DMS153 (cell line): Measurements from ENCODE around the gene ID2.

Experiments used
- DNase-seq: peaks from one replicate; lab custom pipeline; 2025; lab: John Stamatoyannopoulos, UW

ID2 gene

GRCh38 chr2:8648441-8649213 lies 33.2 kb upstream of the ID2 start:
- no peak for DNase-seq

DNA sequence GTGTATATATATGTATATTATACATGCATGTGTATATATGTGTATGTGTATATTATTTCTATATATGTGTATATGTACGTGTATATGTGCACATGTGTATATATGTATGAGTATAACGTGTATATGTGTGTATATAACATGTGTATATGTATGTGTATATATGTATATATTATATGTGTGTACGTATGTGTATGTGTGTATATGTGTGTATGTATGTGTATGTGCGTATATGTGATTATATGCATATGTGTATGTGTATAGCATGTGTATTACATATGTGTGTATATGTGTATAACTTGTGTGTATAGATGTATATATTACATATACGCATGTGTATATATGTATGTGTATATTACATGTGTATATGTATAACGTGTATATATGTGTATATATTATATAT lies 32.1 kb upstream of the ID2 start:
- no peak for DNase-seq

- no peak for DNase-seq
Measured at GRCh38 chr2:8650256-8650655, 31.6 kb upstream of the ID2 start.

GRCh38 chr2:8652774-8653426 lies 29.0 kb upstream of the ID2 start:
- no peak for DNase-seq

- no peak for DNase-seq
Measured at GRCh38 chr2:8653485-8653884, 28.4 kb upstream of the ID2 start.

DNA sequence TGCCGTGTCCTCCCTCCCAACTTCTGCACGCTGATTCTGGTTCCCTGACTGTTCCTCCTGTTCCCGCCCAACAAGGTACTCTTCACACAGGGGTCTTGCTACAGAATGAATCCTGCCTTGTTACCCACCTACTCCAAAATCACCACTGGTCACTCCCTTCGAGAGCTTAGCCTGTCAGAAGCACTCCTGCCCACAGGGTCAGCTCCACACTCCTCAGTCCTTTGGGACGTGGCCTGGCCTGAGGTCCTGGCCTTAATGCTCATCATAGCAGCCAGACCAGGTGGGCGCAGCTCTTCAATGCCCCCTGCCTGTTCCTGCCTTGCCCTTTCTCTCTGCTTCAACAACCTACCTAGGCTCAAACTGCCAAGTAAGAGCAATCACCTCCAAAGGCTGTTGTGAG lies 27.8 kb upstream of the ID2 start:
- DNase-seq, result no peak

DNA sequence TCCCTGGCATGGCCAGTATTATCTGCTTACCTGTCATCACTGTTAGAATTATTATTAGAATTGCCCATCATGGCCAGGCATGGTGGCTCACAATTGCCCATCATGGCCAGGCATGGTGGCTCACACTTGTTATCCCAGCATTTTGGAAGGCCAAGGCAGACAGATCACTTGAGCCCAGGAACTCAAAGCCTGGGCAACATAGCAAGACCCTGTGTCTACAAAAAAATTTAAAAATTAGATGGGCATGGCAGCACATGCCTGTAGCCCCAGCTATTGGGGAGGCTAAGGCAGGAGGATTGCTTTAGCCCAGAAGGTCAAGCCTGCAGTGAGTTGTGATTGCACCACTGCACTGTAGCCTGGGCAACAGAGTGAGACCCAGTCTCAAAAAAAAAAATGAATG lies 27.4 kb upstream of the ID2 start:
- DNase-seq, result no peak

GRCh38 chr2:8656160-8656641 lies 25.7 kb upstream of the ID2 start:
- peak; percentile 49 for DNase-seq

DNA sequence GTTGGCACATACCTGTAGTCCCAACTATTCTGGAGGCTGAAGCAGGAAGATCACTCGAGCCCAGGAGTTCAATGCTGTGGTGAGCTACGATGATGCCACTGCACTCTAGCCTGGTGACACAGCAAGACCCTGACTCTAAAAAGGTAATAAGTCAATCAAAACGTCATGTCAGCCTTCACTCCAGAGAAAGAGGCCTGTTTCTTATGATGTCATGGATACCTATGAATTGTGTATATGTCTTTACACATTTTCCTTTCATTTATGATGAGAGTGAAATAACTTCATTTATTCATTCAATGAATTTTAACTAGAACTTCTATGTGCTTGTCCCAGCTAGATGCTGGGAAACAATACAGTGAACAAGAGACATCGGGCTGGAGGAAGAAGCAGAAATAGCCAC lies 25.0 kb upstream of the ID2 start:
- no peak for DNase-seq

DNA sequence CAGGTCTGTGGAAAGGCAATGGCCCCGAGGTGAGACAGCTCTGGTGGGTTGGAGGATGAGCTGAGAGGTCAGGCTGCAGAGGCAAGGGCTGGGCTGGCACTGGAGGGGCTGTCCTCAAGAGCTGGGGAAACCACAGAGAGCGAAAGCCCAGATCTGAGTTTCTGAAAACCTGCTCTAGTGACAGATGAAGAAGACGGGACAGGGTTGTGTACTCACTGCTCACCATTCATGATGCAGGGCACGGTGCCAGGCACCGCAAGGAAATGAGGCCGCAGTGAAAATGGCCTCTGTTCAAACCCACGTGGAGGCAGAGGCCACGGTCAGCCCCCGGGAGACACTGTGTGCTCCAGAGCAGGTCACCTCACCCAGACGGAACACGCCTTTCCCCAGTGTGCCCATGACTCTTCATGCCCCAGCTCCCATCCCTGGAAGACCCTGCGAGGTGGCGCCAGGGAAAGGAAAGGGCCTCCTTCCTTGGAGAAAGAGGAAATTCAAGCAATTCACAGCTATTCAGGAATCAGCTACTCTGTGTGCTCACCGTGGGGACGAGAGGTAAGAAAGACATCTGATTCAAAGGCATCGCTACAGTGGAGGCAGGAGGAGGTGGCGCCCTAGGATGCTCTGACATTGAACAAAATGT lies 24.3 kb upstream of the ID2 start:
- DNase-seq, result no peak

GRCh38 chr2:8658064-8658862 lies 23.6 kb upstream of the ID2 start:
- no peak for DNase-seq

GRCh38 chr2:8659092-8659734 lies 22.6 kb upstream of the ID2 start:
- peak; percentile 58 for DNase-seq

DNA sequence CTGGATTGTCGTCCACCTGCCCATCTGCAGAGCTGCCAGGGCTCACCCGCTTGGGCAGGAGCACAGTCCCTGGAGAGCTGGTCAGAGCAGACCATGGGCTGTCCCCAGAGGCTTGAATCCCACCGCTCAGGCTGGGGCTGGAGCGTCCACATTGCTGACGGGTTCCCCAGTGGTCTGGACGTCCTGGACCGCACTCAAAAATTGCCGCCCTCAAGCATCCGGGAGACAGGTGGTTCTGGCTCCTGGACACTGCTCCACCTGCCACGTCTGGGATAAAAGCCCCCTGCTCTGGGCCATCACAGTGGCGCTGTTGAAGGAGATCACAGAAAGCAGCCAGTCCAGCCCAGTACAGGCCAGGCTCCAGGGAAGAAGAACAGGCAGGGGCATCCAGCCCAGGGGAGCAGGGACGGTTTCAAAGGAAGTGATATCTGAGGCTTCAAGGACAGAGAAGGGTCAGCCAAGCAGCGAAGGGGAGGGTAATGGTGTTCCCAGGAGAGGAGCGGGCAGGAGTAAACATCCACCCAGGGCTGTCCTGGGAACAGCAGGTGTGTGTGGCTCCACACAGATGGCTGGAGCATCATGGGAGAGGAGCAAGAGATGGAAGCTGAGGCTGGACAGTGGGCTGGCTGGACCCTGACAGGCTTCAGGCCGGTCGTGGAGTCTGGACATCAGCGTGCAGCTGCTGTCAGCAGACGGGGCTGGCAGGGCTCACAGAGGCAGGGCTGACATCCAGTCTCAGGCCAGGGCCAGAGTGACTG lies 21.9 kb upstream of the ID2 start:
- DNase-seq, result no peak

DNA sequence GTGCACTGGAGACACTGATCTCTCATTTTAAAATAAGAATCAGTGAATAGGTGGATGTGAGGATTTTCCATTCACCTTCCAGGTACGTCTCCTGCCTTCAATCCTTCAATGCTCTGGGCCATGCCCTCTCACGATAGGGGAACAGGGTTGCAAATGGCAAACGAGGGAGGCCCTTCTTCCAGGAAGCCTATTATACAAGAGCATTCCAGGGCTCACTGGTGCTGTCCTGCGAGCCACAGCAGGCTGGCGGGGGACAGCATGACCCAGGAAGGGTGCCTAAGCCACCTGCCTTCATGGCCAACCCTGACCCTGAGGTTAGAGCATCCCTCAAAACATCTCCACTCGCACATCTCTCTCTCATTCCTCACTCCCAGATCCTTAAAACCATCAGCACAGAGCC lies 20.6 kb upstream of the ID2 start:
- DNase-seq, result no peak

DNA sequence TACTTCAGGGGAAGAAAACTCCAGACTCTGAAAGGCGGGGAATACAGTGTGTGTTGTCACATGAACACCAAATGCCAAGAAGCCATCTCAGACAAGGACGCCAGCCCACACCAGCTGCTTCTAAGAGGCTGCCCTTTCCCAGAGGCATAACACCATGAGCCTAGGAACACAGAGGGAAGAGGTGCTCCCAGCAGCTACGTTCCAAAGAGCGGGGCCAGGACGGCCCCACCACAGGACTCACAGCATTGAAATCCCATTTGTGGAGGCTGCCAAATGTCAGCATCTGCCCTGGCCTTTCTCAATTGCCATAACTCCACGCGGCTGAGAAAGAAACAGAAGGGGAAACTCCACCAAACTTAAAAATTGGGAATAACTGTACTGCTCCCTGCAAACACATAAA lies 20.1 kb upstream of the ID2 start:
- no peak for DNase-seq

DNA sequence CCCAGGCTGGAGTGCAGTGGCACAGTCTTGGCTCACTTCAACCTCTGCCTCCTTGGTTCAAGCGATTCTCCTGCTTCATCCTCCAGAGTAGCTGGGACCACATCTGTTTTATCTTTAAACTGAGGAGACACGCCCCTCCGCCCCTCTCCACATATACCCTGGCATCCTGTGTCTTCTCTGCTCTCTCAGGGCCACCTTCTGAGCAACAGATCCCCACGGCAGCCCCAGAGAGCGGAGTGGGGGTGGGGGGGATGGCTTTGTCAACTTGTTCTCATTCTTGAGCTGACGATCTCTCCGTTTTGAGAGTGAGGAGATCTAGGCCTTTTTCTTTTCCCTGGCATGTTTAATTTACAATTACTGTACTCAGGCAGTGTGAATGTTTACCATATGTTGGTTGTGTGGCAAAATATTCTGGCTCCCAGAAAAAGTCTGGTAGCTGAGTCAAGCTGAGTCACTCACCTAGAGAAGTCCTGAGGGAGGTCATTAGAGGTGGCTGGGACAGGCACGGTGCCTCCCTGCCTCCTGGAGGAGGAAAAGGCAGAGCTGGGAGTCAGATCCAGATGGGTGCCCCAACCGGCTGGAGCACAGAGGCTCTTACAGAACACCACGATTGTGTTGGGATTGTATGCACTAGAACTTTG lies 19.5 kb upstream of the ID2 start:
- DNase-seq, result peak; percentile 19

DNA sequence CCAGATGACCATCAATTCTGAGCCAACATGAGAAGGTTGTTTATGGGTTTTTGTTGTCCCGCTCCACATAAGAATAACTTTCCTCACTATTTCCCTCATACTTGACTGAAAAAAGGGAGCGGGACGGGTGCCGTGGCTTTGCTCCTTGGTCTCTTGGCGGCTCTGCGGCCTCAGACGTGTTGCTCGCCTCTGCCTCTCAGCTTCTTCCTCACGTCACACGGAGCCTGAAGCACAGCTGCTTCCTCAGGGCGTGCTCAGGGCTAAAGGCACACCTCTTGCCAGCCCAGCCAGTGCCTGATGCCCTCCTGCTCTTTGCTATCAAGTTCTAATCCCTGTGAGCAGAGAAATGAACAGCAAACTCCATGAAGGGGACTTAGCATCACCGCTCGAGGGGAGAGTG lies 17.9 kb upstream of the ID2 start:
- DNase-seq, result no peak

DNA sequence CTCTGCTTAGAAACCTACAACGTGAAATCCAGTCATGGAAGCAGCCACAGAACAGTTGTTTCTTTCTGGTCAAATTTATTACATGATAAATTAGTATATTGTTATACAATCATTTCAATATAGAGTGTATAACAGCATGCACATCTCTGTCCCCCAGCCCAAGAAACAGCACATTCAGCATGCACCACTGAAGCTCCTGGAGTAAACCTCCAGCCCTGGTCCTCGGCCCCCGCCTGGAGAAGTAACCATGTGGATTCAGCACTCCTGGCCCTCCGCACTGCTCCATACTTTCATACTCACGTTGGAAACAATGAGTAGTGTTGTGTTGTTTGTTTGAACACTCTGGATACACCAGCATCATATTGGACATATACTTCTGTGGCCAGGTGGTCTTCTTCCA lies 15.3 kb upstream of the ID2 start:
- DNase-seq, result no peak

DNA sequence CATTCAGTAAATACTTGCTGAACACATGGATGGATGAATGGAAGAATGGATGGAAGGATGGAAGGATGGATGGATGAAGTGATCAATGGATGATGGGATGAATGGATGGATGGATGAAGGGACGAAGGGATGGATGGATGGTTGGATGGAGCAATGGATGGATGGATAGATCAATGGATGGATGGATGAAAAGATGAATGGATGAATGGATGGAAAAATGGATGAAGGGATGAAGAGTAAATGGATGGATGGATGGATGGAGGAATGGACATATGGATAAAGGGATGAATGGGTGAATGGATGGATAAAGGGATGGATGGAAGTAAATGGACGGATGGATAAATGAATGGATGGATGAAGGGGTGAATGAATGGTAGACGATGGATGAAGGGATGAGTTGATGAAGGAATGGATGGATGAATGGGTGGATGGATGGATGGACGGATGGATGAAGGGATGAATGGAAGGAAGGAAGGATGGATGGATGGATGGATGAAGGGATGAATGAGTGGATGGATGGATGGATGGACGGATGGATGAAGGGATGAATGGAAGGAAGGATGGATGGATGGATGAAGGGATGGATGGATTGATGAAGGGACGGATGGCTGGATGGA lies 13.9 kb upstream of the ID2 start:
- no peak for DNase-seq

DNA sequence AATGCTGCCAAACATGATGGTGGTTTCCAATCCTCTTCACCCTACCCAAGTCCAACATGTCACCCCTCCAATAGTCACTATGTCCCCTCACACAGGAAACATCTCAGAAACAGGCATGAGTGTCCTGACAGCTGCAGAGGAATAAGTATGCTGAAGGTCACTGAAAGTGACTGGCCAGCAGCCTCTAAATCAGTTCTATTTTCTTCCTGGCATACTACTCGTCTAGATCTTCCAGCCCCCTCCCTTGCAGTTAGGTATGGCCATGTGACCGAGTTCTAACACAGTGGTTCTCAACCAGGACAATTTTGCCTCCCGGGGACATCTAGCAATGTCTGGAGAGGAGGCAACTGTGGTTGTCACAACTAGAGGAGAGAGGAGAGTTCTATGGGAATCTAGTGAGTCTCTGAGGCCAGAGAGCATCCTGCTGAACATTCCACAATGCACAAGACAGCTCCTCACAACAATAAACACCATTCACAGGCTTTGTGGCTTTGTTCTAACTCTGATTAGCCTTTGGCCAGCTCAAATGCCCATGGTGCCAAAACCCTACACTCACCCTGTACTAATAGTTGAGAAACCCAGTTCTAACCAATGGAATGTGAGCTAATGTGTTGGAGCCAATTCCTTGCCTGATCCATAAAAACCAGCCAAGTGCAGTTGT lies 12.6 kb upstream of the ID2 start:
- no peak for DNase-seq
